Measurements from ENCODE around the gene KNDC1.

The KNDC1 gene

DNA sequence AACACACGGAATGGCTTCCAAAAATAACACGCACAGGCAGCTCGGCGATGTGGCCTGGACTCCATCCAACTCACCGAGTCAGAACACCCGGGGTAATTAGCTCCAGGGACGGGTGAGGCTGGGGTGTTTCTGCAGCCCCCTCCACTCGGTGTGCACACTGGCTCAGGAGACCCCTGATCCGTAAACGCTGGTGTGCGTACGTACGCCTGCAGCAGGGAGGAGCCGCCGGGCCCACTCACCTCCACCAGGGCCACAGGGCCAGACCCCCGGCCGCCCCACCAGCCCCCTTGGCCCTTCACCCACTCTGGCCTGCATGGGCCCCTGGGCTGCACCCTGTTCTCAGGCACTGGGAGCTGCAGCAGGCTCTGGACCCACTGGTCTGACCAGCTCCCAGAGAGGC lies 47.6 kb downstream of the KNDC1 start:
- H3K27ac ChIP-seq (ENCODE audit: low read depth, low read length): no peak overlapping the region
- H3K4me1 ChIP-seq (ENCODE audit: control insufficient read depth in 1 of 2, insufficient read depth in 2 of 2, low read length in 2 of 2): no peaks in the 10 kb centered on the region
- H3K36me3 ChIP-seq (ENCODE audit: control insufficient read depth in 1 of 2, insufficient read depth in 2 of 2, low read length in 2 of 2): no peaks in the 10 kb centered on the region
- H3K27me3 ChIP-seq (ENCODE audit: control insufficient read depth in 1 of 2, insufficient read depth in 2 of 2, low read length in 2 of 2): no peaks in the 10 kb centered on the region
- H3K9me3 ChIP-seq (ENCODE audit: control insufficient read depth in 1 of 2, low read length in 2 of 2): no peaks in the 10 kb centered on the region
- H3K9ac ChIP-seq (ENCODE audit: low read depth in 1 of 2, low read length in 2 of 2): no peak overlapping the region
- no peak overlapping the region for H3K4me3 ChIP-seq (ENCODE audit: low read depth in 1 of 2, low read length in 2 of 2)

DNA sequence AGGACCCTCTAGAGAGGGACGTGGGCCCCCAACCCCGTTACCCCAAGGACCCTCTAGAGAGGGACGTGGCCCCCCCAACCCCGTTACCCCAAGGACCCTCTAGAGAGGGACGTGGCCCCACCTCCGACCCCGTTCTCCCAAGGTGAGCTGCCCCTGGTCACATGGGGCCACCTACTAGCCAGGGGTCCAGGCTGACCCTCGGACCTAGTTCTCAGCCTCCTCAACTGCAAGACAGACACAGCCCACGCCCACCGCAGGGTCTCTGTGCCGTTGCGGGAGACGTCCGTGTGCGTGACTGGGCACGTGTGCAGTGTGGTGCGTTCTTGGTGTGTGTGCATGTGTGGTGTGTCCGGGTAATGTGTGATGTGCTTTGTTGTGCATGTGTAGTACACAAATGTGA lies 48.4 kb downstream of the KNDC1 start:
- Histone ChIP-seq H3K4me3 (ENCODE audit: low read depth in 1 of 2, low read length in 2 of 2) (no peak overlapping the region), H3K36me3 (ENCODE audit: control insufficient read depth in 1 of 2, insufficient read depth in 2 of 2, low read length in 2 of 2) (no peaks in the 10 kb centered on the region), H3K9ac (ENCODE audit: low read depth in 1 of 2, low read length in 2 of 2) (no peak overlapping the region), H3K27me3 (ENCODE audit: control insufficient read depth in 1 of 2, insufficient read depth in 2 of 2, low read length in 2 of 2) (no peaks in the 10 kb centered on the region), H3K4me1 (ENCODE audit: control insufficient read depth in 1 of 2, insufficient read depth in 2 of 2, low read length in 2 of 2) (no peaks in the 10 kb centered on the region), H3K9me3 (ENCODE audit: control insufficient read depth in 1 of 2, low read length in 2 of 2) (no peaks in the 10 kb centered on the region), H3K27ac (ENCODE audit: low read depth, low read length) (no peak overlapping the region)

DNA sequence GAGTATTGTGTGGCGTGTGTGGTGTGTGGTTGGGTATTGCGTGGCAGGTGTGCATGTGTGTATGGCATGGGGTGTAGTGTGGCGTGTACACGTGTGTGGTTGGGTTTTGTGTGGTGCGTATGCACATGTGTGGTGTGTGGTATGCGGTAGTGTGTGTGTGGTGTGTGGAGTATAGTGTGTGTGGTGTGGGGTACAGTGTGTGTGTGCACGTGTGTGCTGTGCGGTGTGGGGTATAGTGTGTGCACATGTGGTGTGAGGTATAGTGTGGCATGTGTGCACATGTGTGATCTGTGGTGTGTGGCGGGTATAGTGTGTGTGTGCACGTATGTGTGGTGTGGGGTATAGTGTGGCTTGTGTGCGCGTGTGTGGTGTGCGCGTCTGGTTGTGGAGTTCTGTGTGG lies 49.1 kb downstream of the KNDC1 start:
- no peak overlapping the region for H3K9ac ChIP-seq (ENCODE audit: low read depth in 1 of 2, low read length in 2 of 2)
- no peaks in the 10 kb centered on the region for H3K4me1 ChIP-seq (ENCODE audit: control insufficient read depth in 1 of 2, insufficient read depth in 2 of 2, low read length in 2 of 2)
- H3K9me3 ChIP-seq (ENCODE audit: control insufficient read depth in 1 of 2, low read length in 2 of 2): no peaks in the 10 kb centered on the region
- no peaks in the 10 kb centered on the region for H3K36me3 ChIP-seq (ENCODE audit: control insufficient read depth in 1 of 2, insufficient read depth in 2 of 2, low read length in 2 of 2)
- H3K27ac ChIP-seq (ENCODE audit: low read depth, low read length): no peak overlapping the region
- no peaks in the 10 kb centered on the region for H3K27me3 ChIP-seq (ENCODE audit: control insufficient read depth in 1 of 2, insufficient read depth in 2 of 2, low read length in 2 of 2)
- no peak overlapping the region for H3K4me3 ChIP-seq (ENCODE audit: low read depth in 1 of 2, low read length in 2 of 2)

DNA sequence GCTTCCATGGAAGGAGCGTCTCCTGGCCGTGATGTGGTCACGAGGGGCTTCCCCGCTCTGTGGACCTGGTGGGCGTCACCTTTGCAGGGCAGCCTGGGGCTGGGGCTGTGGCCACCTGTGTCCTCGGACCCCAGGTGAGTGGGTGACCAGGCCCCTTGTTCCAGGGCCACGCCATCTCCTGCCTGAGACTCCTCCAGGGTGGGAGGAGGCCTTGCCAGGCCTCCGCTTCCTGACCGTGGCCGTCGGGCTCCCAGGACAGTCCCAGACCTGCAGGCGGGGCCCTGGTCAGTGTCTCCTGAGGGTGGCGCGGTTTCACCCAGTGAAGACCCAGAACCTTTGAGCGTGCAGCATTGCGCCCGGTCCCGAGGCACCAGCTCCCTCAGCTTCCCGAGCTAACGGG lies 49.6 kb downstream of the KNDC1 start:
- Histone ChIP-seq H3K4me3 (ENCODE audit: low read depth in 1 of 2, low read length in 2 of 2) (no peak overlapping the region), H3K9ac (ENCODE audit: low read depth in 1 of 2, low read length in 2 of 2) (no peak overlapping the region), H3K27me3 (ENCODE audit: control insufficient read depth in 1 of 2, insufficient read depth in 2 of 2, low read length in 2 of 2) (no peaks in the 10 kb centered on the region), H3K9me3 (ENCODE audit: control insufficient read depth in 1 of 2, low read length in 2 of 2) (no peaks in the 10 kb centered on the region), H3K36me3 (ENCODE audit: control insufficient read depth in 1 of 2, insufficient read depth in 2 of 2, low read length in 2 of 2) (no peaks in the 10 kb centered on the region), H3K27ac (ENCODE audit: low read depth, low read length) (no peak overlapping the region), H3K4me1 (ENCODE audit: control insufficient read depth in 1 of 2, insufficient read depth in 2 of 2, low read length in 2 of 2) (no peaks in the 10 kb centered on the region)

DNA sequence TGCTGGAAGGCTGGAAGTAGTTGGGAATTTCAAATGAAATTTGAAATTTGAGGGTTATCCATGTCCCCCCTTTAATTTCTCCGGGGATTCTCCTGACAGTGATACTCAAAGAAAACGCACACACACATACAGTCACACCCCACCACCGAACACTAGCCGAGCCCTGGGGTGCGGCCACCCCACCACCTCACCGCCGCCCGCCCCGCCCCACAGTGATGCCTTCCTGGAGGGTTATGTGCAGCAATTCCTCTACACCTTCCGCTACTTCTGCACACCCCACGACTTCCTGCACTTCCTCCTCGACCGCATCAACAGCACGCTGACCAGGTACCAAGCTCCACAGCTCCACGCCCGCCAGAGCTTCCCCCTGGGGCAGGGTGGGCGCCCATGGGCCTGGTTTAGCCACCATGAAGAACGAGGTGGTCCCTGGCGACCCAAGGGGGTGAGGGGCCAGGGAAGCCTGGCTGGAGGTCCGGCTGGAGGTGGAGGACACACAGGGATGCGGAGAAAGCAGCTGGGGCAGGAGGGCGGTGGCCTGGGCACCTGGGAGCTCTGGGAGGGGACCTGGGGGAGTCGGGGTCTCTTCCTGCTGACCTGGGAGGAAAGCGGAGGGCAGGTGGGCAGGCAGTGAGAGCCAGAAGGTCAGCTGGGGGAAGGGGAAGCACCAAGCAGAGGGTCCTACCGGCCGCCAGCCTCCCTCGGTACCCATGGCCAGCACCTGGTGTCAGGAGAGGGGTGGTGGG lies 50.5 kb downstream of the KNDC1 start:
- Histone ChIP-seq H3K9ac (ENCODE audit: low read depth in 1 of 2, low read length in 2 of 2) (no peak overlapping the region), H3K4me3 (ENCODE audit: low read depth in 1 of 2, low read length in 2 of 2) (no peak overlapping the region), H3K9me3 (ENCODE audit: control insufficient read depth in 1 of 2, low read length in 2 of 2) (no peaks in the 10 kb centered on the region), H3K36me3 (ENCODE audit: control insufficient read depth in 1 of 2, insufficient read depth in 2 of 2, low read length in 2 of 2) (no peaks in the 10 kb centered on the region), H3K4me1 (ENCODE audit: control insufficient read depth in 1 of 2, insufficient read depth in 2 of 2, low read length in 2 of 2) (no peaks in the 10 kb centered on the region), H3K27ac (ENCODE audit: low read depth, low read length) (no peak overlapping the region), H3K27me3 (ENCODE audit: control insufficient read depth in 1 of 2, insufficient read depth in 2 of 2, low read length in 2 of 2) (no peaks in the 10 kb centered on the region)

DNA sequence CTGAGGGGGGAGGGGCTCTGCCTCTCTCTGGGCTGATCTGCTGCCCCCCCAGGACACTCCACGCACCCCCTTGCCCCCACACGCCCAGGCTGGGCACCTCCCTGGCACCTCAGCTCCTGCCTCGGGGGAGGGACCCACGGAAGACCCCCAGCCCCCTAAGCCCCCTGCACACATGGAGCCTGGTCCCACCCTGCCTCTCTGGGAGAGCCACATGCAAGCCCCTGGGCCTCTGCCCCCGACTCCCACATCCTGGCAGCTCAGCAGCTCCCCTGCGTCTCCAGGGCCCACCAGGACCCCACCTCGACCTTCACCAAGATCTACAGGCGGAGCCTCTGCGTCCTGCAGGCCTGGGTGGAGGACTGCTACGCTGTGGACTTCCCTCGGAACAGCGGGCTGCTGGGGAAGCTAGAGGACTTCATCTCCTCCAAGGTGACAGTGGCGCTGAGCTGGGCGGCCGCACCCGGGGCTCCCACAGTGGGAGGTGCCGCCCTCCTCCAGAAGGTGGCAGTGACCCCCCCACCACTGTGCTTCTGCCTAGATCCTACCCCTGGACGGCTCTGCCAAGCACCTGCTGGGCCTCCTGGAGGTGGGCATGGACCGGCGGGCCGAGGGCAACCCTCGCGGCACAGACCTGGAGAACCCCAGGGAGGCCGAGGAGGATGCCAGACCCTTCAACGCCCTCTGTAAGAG lies 51.3 kb downstream of the KNDC1 start:
- Histone ChIP-seq H3K4me1 (ENCODE audit: control insufficient read depth in 1 of 2, insufficient read depth in 2 of 2, low read length in 2 of 2) (no peaks in the 10 kb centered on the region), H3K9ac (ENCODE audit: low read depth in 1 of 2, low read length in 2 of 2) (no peak overlapping the region), H3K9me3 (ENCODE audit: control insufficient read depth in 1 of 2, low read length in 2 of 2) (no peaks in the 10 kb centered on the region), H3K27me3 (ENCODE audit: control insufficient read depth in 1 of 2, insufficient read depth in 2 of 2, low read length in 2 of 2) (no peaks in the 10 kb centered on the region), H3K27ac (ENCODE audit: low read depth, low read length) (no peak overlapping the region), H3K36me3 (ENCODE audit: control insufficient read depth in 1 of 2, insufficient read depth in 2 of 2, low read length in 2 of 2) (no peaks in the 10 kb centered on the region), H3K4me3 (ENCODE audit: low read depth in 1 of 2, low read length in 2 of 2) (no peak overlapping the region)

DNA sequence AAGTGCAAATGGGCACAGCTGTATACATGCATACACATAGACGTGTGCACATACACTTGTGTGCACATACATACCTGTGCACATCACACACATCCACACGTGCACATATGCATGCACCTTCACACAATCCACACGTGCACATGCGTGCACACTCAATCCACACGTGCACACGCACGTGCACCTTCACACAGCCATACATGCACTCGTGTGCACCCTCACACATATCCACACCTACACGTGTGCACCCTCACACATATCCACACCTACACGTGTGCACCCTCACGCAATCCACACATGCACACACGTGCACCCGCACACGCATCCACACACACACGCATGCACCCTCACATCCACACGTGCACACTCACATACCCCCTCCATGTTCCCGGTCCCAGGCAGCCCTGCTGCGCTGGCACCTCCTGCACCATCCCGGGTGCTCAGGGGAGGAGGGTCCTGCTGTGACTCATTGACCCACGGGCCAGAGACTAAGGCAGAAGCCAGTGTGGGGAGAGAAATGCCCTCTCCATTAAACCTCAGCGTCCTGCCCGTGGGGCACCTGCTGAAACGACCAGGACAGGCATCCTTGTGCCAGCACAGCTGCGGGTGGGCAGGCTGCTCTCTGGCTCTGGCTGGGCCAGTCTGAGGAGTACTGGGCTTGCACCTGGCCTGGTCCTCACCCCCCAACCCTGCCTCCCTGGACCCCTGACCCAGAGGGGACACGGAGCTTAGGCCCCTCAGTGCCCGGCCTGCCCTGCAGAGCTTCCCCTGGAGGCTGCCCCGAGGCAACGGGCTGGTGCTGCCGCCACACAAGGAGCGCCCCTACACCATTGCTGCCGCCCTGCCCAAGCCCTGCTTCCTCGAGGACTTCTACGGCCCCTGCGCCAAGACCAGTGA lies 52.2 kb downstream of the KNDC1 start:
- H3K9ac ChIP-seq (ENCODE audit: low read depth in 1 of 2, low read length in 2 of 2): no peak overlapping the region
- no peaks in the 10 kb centered on the region for H3K36me3 ChIP-seq (ENCODE audit: control insufficient read depth in 1 of 2, insufficient read depth in 2 of 2, low read length in 2 of 2)
- no peaks in the 10 kb centered on the region for H3K27me3 ChIP-seq (ENCODE audit: control insufficient read depth in 1 of 2, insufficient read depth in 2 of 2, low read length in 2 of 2)
- no peak overlapping the region for H3K4me3 ChIP-seq (ENCODE audit: low read depth in 1 of 2, low read length in 2 of 2)
- no peaks in the 10 kb centered on the region for H3K4me1 ChIP-seq (ENCODE audit: control insufficient read depth in 1 of 2, insufficient read depth in 2 of 2, low read length in 2 of 2)
- H3K27ac ChIP-seq (ENCODE audit: low read depth, low read length): no peak overlapping the region
- no peaks in the 10 kb centered on the region for H3K9me3 ChIP-seq (ENCODE audit: control insufficient read depth in 1 of 2, low read length in 2 of 2)

DNA sequence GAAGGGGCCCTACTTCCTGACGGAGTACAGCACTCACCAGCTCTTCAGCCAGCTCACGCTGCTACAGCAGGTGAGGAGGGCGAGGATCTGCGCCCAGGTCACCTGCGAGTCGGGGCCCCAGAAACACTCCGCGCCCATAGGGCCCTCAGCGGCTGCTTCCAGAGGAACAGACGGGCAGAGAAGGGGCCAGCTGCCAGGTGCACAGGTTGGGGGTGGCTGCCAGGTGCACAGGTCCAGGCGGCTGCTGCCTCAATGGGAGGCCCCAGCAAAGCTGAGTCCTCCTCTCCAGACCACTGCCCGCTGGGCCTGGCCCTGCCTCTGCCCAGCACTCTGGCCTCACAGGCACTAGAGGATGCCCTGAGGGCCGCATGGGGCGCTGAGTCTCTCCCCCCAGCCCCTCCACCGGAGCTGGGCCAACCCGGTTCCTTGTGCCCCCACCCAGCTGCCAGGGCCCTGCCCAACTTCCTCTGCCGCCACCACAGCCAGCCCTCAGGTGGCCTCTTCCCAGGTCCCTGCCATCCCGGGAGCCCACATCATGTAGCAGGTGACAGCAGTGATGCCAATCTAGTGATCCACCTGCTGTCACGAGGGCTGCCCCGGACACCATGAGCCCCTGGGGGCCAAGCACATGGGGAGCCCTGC lies 53.0 kb downstream of the KNDC1 start:
- Histone ChIP-seq H3K4me1 (ENCODE audit: control insufficient read depth in 1 of 2, insufficient read depth in 2 of 2, low read length in 2 of 2) (no peaks in the 10 kb centered on the region), H3K9me3 (ENCODE audit: control insufficient read depth in 1 of 2, low read length in 2 of 2) (no peaks in the 10 kb centered on the region), H3K27me3 (ENCODE audit: control insufficient read depth in 1 of 2, insufficient read depth in 2 of 2, low read length in 2 of 2) (no peaks in the 10 kb centered on the region), H3K27ac (ENCODE audit: low read depth, low read length) (no peak overlapping the region), H3K4me3 (ENCODE audit: low read depth in 1 of 2, low read length in 2 of 2) (no peak overlapping the region), H3K36me3 (ENCODE audit: control insufficient read depth in 1 of 2, insufficient read depth in 2 of 2, low read length in 2 of 2) (no peaks in the 10 kb centered on the region), H3K9ac (ENCODE audit: low read depth in 1 of 2, low read length in 2 of 2) (no peak overlapping the region)

DNA sequence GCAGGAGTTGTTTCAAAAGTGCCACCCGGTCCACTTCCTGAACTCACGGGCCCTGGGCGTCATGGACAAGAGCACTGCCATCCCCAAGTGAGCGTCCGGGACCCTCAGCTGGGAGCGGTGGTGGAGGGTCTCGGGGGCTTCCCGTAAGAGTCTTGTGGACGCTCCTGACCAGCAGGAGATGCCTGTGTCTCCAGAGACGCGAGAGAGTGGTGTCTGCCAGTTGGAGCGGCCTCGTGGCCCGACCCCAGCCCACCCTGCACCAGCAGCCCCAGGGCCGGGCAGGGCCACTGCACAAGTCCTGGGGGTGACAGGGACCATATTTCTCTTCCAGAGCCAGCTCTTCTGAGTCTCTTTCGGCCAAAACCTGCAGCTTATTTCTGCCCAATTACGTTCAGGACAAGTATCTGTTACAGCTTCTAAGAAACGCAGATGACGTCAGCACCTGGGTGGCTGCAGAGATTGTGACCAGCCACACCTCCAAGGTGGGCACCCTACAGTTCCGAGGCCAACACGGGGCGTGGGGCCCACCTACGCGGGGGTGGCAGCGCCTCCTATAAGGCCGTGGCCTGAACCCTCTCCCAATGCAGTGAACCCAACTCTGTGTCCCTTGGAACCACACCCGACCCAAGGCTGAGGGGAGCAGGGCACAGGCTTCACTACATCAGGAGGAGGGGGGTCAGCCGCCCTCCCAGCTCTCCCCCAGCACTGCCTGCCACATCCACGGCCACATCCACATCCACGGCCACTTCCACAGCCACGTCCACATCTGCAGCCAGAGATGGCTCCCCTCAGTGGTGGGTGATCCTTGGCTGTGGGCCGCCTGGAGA lies 53.8 kb downstream of the KNDC1 start:
- Histone ChIP-seq H3K9me3 (ENCODE audit: control insufficient read depth in 1 of 2, low read length in 2 of 2) (no peaks in the 10 kb centered on the region), H3K36me3 (ENCODE audit: control insufficient read depth in 1 of 2, insufficient read depth in 2 of 2, low read length in 2 of 2) (no peaks in the 10 kb centered on the region), H3K27ac (ENCODE audit: low read depth, low read length) (no peak overlapping the region), H3K4me3 (ENCODE audit: low read depth in 1 of 2, low read length in 2 of 2) (no peak overlapping the region), H3K9ac (ENCODE audit: low read depth in 1 of 2, low read length in 2 of 2) (no peak overlapping the region), H3K27me3 (ENCODE audit: control insufficient read depth in 1 of 2, insufficient read depth in 2 of 2, low read length in 2 of 2) (no peaks in the 10 kb centered on the region), H3K4me1 (ENCODE audit: control insufficient read depth in 1 of 2, insufficient read depth in 2 of 2, low read length in 2 of 2) (no peaks in the 10 kb centered on the region)
